GM21737 (cell line): ENCODE results near the gene ERVFRD-1.
A peak's percentile ranks its signal among the peaks of the same experiment; 100 is the strongest.
"Not testable (repeated sequence)": the region's sequence is repeated elsewhere in the genome, so short reads cannot be mapped to it uniquely, and the experiment has no call there.

Source experiments
- ATAC-seq: cut with Tn5 transposase; IDR thresholded peaks from one replicate; pipeline ENCODE4 v1.9.1; 2021; ENCODE audit warnings: mild to moderate bottlenecking, moderate library complexity; ENCODE audit not compliant: unreplicated experiment

The ERVFRD-1 gene

GRCh38 chr6:11092668-11093375, 18.7 kb downstream of the ERVFRD-1 start:
- peak; percentile 32 for ATAC-seq

GRCh38 chr6:11091141-11091540, 20.4 kb downstream of the ERVFRD-1 start:
- not testable (repeated sequence) for ATAC-seq

- no peak for ATAC-seq
These were observed 21.8 kb downstream of the ERVFRD-1 start for GRCh38 chr6:11089695-11090094.

- ATAC-seq: not testable (repeated sequence)
These were observed 24.2 kb downstream of the ERVFRD-1 start for GRCh38 chr6:11087141-11087812.

- ATAC-seq: no peak
These were observed 25.6 kb downstream of the ERVFRD-1 start for GRCh38 chr6:11085758-11086435.

- no peak for ATAC-seq
These were observed 27.6 kb downstream of the ERVFRD-1 start for GRCh38 chr6:11083956-11084355.

GRCh38 chr6:11083491-11083890, 28.0 kb downstream of the ERVFRD-1 start:
- no peak for ATAC-seq

- ATAC-seq: no peak
These were observed 31.2 kb downstream of the ERVFRD-1 start for GRCh38 chr6:11080296-11080695.

- no peak for ATAC-seq
These were observed 33.3 kb downstream of the ERVFRD-1 start for GRCh38 chr6:11078266-11078665.

GRCh38 chr6:11076540-11076939, 35.0 kb downstream of the ERVFRD-1 start:
- no peak for ATAC-seq

GRCh38 chr6:11072101-11072500, 39.4 kb downstream of the ERVFRD-1 start:
- ATAC-seq: no peak

- ATAC-seq: no peak
These were observed 41.8 kb downstream of the ERVFRD-1 start for GRCh38 chr6:11069760-11070159.

- no peak for ATAC-seq
These were observed 44.2 kb downstream of the ERVFRD-1 start for GRCh38 chr6:11067348-11067747.

- ATAC-seq: no peak
These were observed 44.8 kb downstream of the ERVFRD-1 start for GRCh38 chr6:11066505-11067347.

GRCh38 chr6:11065436-11066202, 45.9 kb downstream of the ERVFRD-1 start:
- no peak for ATAC-seq

GRCh38 chr6:11064836-11065235, 46.7 kb downstream of the ERVFRD-1 start:
- ATAC-seq: no peak

GRCh38 chr6:11062715-11063114, 48.8 kb downstream of the ERVFRD-1 start:
- no peak for ATAC-seq

GRCh38 chr6:11062083-11062482, 49.4 kb downstream of the ERVFRD-1 start:
- no peak for ATAC-seq

GRCh38 chr6:11058406-11058805, 53.1 kb downstream of the ERVFRD-1 start:
- no peak for ATAC-seq

- no peak for ATAC-seq
These were observed 54.7 kb downstream of the ERVFRD-1 start for GRCh38 chr6:11056871-11057270.
